DOHH2 (cell line): ENCODE results near the gene ZFYVE9.
"Not testable (repeated sequence)": the region's sequence is repeated elsewhere in the genome, so short reads cannot be mapped to it uniquely, and the experiment has no call there.

Experiments used
- H3F3A ChIP-seq: fragments of 200-600 bp; sonication (generic), shearing (Covaris generic); 2 replicates; pipeline ENCODE4 v1.6.0; 2016; ENCODE audit warnings: antibody characterized with exemption, mild to moderate bottlenecking; ENCODE audit not compliant: control insufficient read depth, insufficient read depth
- H3K27ac ChIP-seq: fragments of 200-600 bp; sonication (generic); 2 replicates; pipeline ENCODE4 v1.5.1; 2014; ENCODE audit warnings: low read depth, mild to moderate bottlenecking, low read length, moderate library complexity
- H3K27me3 ChIP-seq: fragments of 200-600 bp; sonication (generic); 2 replicates; pipeline ENCODE4 v1.6.1; 2014; ENCODE audit warnings: mild to moderate bottlenecking, low read length, mixed read lengths; ENCODE audit not compliant: control insufficient read depth
- H3K36me3 ChIP-seq: fragments of 200-600 bp; sonication (generic); 2 replicates; pipeline ENCODE4 v1.6.1; 2014; ENCODE audit warnings: mild to moderate bottlenecking, low read length, moderate library complexity, mixed read lengths; ENCODE audit not compliant: control insufficient read depth
- H3K4me1 ChIP-seq: fragments of 200-600 bp; sonication (generic); 2 replicates; pipeline ENCODE4 v1.6.1; 2014; ENCODE audit warnings: mild to moderate bottlenecking, low read length, mixed read lengths; ENCODE audit not compliant: control insufficient read depth
- H3K4me2 ChIP-seq: fragments of 200-600 bp; sonication (generic); 2 replicates; pipeline ENCODE4 v1.6.0; 2014; ENCODE audit warnings: mild to moderate bottlenecking, low read length, moderate library complexity
- H3K4me3 ChIP-seq: fragments of 200-600 bp; sonication (generic); 2 replicates; pipeline ENCODE4 v1.5.1; 2014; ENCODE audit warnings: mild to moderate bottlenecking, low read length, mixed read lengths
- H3K79me2 ChIP-seq: fragments of 200-600 bp; sonication (generic); 2 replicates; pipeline ENCODE4 v1.6.1; 2014; ENCODE audit warnings: mild to moderate bottlenecking, low read length, mixed read lengths; ENCODE audit not compliant: control insufficient read depth
- H3K9me2 ChIP-seq: fragments of 200-600 bp; sonication (generic); replicated peaks from 2 replicates; pipeline ENCODE4 v1.6.1; 2014; ENCODE audit warnings: mild to moderate bottlenecking, low read length, mixed read lengths; ENCODE audit not compliant: control insufficient read depth
- H3K9me3 ChIP-seq: fragments of 200-600 bp; sonication (generic); 2 replicates; pipeline ENCODE4 v1.6.1; 2014; ENCODE audit warnings: antibody characterized with exemption, low read length, mixed read lengths; ENCODE audit not compliant: control insufficient read depth, insufficient read depth
- H4K20me1 ChIP-seq: fragments of 200-600 bp; sonication (generic); 2 replicates; pipeline ENCODE4 v1.6.0; 2014; ENCODE audit warnings: low read depth, mild to moderate bottlenecking, antibody characterized with exemption, low read length, moderate library complexity; ENCODE audit not compliant: control insufficient read depth, insufficient read depth
- CTCF ChIP-seq: fragments of 200-600 bp; sonication (generic); IDR thresholded peaks from one replicate; pipeline ENCODE4 v1.5.1; 2014; ENCODE audit warnings: antibody characterized with exemption, mild to moderate bottlenecking, low read depth, low read length; ENCODE audit not compliant: poor library complexity, severe bottlenecking
- EZH2phosphoT487 ChIP-seq: fragments of 200-600 bp; sonication (generic); IDR thresholded peaks from 2 replicates; pipeline ENCODE4 v1.6.1; 2017; ENCODE audit warnings: borderline replicate concordance, mild to moderate bottlenecking, antibody characterized with exemption, low read length, moderate library complexity, mixed read lengths

ZFYVE9 gene

GRCh38 chr1:52141513-52142219 is at the start of gene ZFYVE9:
TSS of gene ZFYVE9 (plus strand) at chr1:52142089. CDS start at chr1:52233207, 91,118 bp downstream.
- Histone ChIP-seq H3K36me3 (no peaks in the 10 kb centered on the region), H3K4me2 (peak within 1 kb of the TSS; percentile 81), H3K9me2 (no peaks in the 10 kb centered on the region), H3K27me3 (peaks cover 20% of the 10 kb centered on the region), H3K79me2 (peaks cover 14% of the 10 kb centered on the region), H3K4me1 (peaks cover 25% of the 10 kb centered on the region), H3F3A (no peaks in the 10 kb centered on the region; the same call in none of the 2 replicates), H3K9me3 (no peaks in the 10 kb centered on the region), H3K4me3 (peak within 1 kb of the TSS; percentile 74), H3K27ac (no peak within 1 kb of the TSS), H4K20me1 (no peaks in the 10 kb centered on the region)
- TF ChIP-seq EZH2phosphoT487 (no peak), CTCF (peak; percentile 32)

- not testable (repeated sequence) for H3K27me3 ChIP-seq, H3K79me2 ChIP-seq, H3K9me2 ChIP-seq, H3F3A ChIP-seq, H3K27ac ChIP-seq, H4K20me1 ChIP-seq, H3K4me2 ChIP-seq, H3K9me3 ChIP-seq, H3K4me1 ChIP-seq, H3K4me3 ChIP-seq
- peaks cover 11% of the 10 kb centered on the region for H3K36me3 ChIP-seq
These were observed 47.6 kb upstream of the ZFYVE9 start for GRCh38 chr1:52094300-52094699.

GRCh38 chr1:52096216-52096615 is 45.7 kb upstream of the ZFYVE9 start:
- H3K27me3 ChIP-seq, result peaks cover 12% of the 10 kb centered on the region; the same call in 1 of the 2 replicates
- no peaks in the 10 kb centered on the region for H3K9me2 ChIP-seq
- H3K9me3 ChIP-seq, result no peaks in the 10 kb centered on the region
- H3K4me3 ChIP-seq, result no peak overlapping the region
- H3K36me3 ChIP-seq, result no peaks in the 10 kb centered on the region
- no peak overlapping the region for H3K4me2 ChIP-seq
- no peaks in the 10 kb centered on the region for H4K20me1 ChIP-seq
- 0 out of 2 replicates have a peak, but pooled peaks cover 3% of the 10 kb centered on the region for H3F3A ChIP-seq
- no peak overlapping the region for H3K27ac ChIP-seq
- TF ChIP-seq EZH2phosphoT487, result no peak
- no peak for TF ChIP-seq CTCF
- H3K4me1 ChIP-seq, result peaks cover 6% of the 10 kb centered on the region
- H3K79me2 ChIP-seq, result no peaks in the 10 kb centered on the region

GRCh38 chr1:52098139-52098871 is 43.6 kb upstream of the ZFYVE9 start:
- Histone ChIP-seq H3K4me2 (peak overlapping the region; percentile 14; the same call in 1 of the 2 replicates), H3K4me1 (peaks cover 6% of the 10 kb centered on the region)

More at GRCh38 chr1:52098139-52098871, 43.6 kb upstream of the ZFYVE9 start:
- Histone ChIP-seq H3K9me2 (no peaks in the 10 kb centered on the region), H3K9me3 (no peaks in the 10 kb centered on the region), H3F3A (no peaks in the 10 kb centered on the region), H3K79me2 (no peaks in the 10 kb centered on the region), H4K20me1 (no peaks in the 10 kb centered on the region), H3K4me3 (no peak overlapping the region), H3K27me3 (peaks cover 17% of the 10 kb centered on the region), H3K36me3 (no peaks in the 10 kb centered on the region), H3K27ac (no peak overlapping the region)
- TF ChIP-seq EZH2phosphoT487 (no peak), CTCF (no peak)
